NCI-H1694 treated with DMSO at 0.1 percent for 48 hours (cell line): ENCODE results near the gene SH3TC2.

Source experiments
- DNase-seq: peaks from one replicate; lab custom pipeline; 2025; lab: John Stamatoyannopoulos, UW

Gene SH3TC2

GRCh38 chr5:149028161-149028560 lies 34.7 kb downstream of the SH3TC2 start:
- DNase-seq: no peak

GRCh38 chr5:149027636-149028035 lies 35.2 kb downstream of the SH3TC2 start:
- DNase-seq: no peak

- DNase-seq: no peak
Observed at GRCh38 chr5:149024943-149025342, 37.9 kb downstream of the SH3TC2 start.

- DNase-seq: no peak
Observed at GRCh38 chr5:149024477-149024876, 38.4 kb downstream of the SH3TC2 start.

GRCh38 chr5:149022200-149022599 lies 40.7 kb downstream of the SH3TC2 start:
- DNase-seq: no peak

GRCh38 chr5:149019679-149020078 lies 43.2 kb downstream of the SH3TC2 start:
- DNase-seq: no peak

- no peak for DNase-seq
Observed at GRCh38 chr5:149018909-149019443, 43.9 kb downstream of the SH3TC2 start.

GRCh38 chr5:149017636-149018035 lies 45.2 kb downstream of the SH3TC2 start:
- DNase-seq: no peak

- DNase-seq: no peak
Observed at GRCh38 chr5:149015561-149015960, 47.3 kb downstream of the SH3TC2 start.

- DNase-seq: no peak
Observed at GRCh38 chr5:149015126-149015525, 47.7 kb downstream of the SH3TC2 start.

- no peak for DNase-seq
Observed at GRCh38 chr5:149014571-149015031, 48.3 kb downstream of the SH3TC2 start.

- no peak for DNase-seq
Observed at GRCh38 chr5:149013796-149014195, 49.1 kb downstream of the SH3TC2 start.

GRCh38 chr5:149012350-149012749 lies 50.5 kb downstream of the SH3TC2 start:
- DNase-seq: no peak

- no peak for DNase-seq
Observed at GRCh38 chr5:149011728-149012127, 51.1 kb downstream of the SH3TC2 start.

GRCh38 chr5:149011084-149011483 lies 51.8 kb downstream of the SH3TC2 start:
- DNase-seq: no peak

- no peak for DNase-seq
Observed at GRCh38 chr5:149007174-149007573, 55.7 kb downstream of the SH3TC2 start.

GRCh38 chr5:149006426-149006825 lies 56.4 kb downstream of the SH3TC2 start:
- DNase-seq: no peak

GRCh38 chr5:149005077-149005892 lies 57.6 kb downstream of the SH3TC2 start:
- no peak for DNase-seq

- DNase-seq: no peak
Observed at GRCh38 chr5:149004559-149004958, 58.3 kb downstream of the SH3TC2 start.

GRCh38 chr5:149002761-149003689 lies 59.8 kb downstream of the SH3TC2 start:
- no peak for DNase-seq

GRCh38 chr5:149002053-149002452 lies 60.8 kb downstream of the SH3TC2 start:
- no peak for DNase-seq

- no peak for DNase-seq
Observed at GRCh38 chr5:149001162-149001561, 61.7 kb downstream of the SH3TC2 start.

GRCh38 chr5:148999741-149000140 lies 63.1 kb downstream of the SH3TC2 start:
- no peak for DNase-seq
